GM19025 (cell line): ENCODE measurements around the gene FRMPD4.

Source experiments
- ATAC-seq: cut with Tn5 transposase; IDR thresholded peaks from one replicate; pipeline ENCODE4 v1.9.1; 2021; ENCODE audit warnings: mild to moderate bottlenecking, low read depth, moderate library complexity; ENCODE audit not compliant: unreplicated experiment

Gene FRMPD4

GRCh38 chrX:12423346-12423745 lies 285.1 kb downstream of the FRMPD4 start:
- no peak for ATAC-seq

- ATAC-seq: no peak
Observed at GRCh38 chrX:12425496-12425895, 287.2 kb downstream of the FRMPD4 start.

GRCh38 chrX:12426420-12426819 lies 288.1 kb downstream of the FRMPD4 start:
- no peak for ATAC-seq

GRCh38 chrX:12434493-12434892 lies 296.2 kb downstream of the FRMPD4 start:
- no peak for ATAC-seq

GRCh38 chrX:12439416-12439815 lies 301.1 kb downstream of the FRMPD4 start:
- ATAC-seq: no peak

GRCh38 chrX:12440246-12440645 lies 302.0 kb downstream of the FRMPD4 start:
- ATAC-seq: no peak

GRCh38 chrX:12441381-12442128 lies 303.3 kb downstream of the FRMPD4 start:
- ATAC-seq: no peak

- ATAC-seq: peak; percentile 91
Observed at GRCh38 chrX:12443534-12444098, 305.3 kb downstream of the FRMPD4 start.

- no peak for ATAC-seq
Observed at GRCh38 chrX:12446342-12447075, 308.2 kb downstream of the FRMPD4 start.

GRCh38 chrX:12447448-12448064 lies 309.3 kb downstream of the FRMPD4 start:
- ATAC-seq: no peak

- ATAC-seq: no peak
Observed at GRCh38 chrX:12452268-12452667, 314.0 kb downstream of the FRMPD4 start.

GRCh38 chrX:12460929-12461328 lies 322.7 kb downstream of the FRMPD4 start:
- no peak for ATAC-seq

GRCh38 chrX:12463052-12463451 lies 324.8 kb downstream of the FRMPD4 start:
- no peak for ATAC-seq

- ATAC-seq: no peak
Observed at GRCh38 chrX:12463873-12464272, 325.6 kb downstream of the FRMPD4 start.

- ATAC-seq: no peak
Observed at GRCh38 chrX:12467321-12467720, 329.0 kb downstream of the FRMPD4 start.

GRCh38 chrX:12469296-12469695 lies 331.0 kb downstream of the FRMPD4 start:
- ATAC-seq: no peak

GRCh38 chrX:12471061-12471460 lies 332.8 kb downstream of the FRMPD4 start:
- no peak for ATAC-seq

GRCh38 chrX:12480956-12481355 lies 342.7 kb downstream of the FRMPD4 start:
- ATAC-seq: no peak

GRCh38 chrX:12488220-12488619 lies 349.9 kb downstream of the FRMPD4 start:
- no peak for ATAC-seq

GRCh38 chrX:12488771-12489170 lies 350.5 kb downstream of the FRMPD4 start:
- ATAC-seq: no peak

- ATAC-seq: no peak
Observed at GRCh38 chrX:12489341-12489740, 351.1 kb downstream of the FRMPD4 start.
